GM23338 (cell line): ENCODE results near the gene TRA2A.

Source experiments
- CREB1 ChIP-seq: fragments of 250-450 bp; sonication (Bioruptor Pico); IDR thresholded peaks from 2 replicates; pipeline ENCODE4 v1.5.0; 2020; ENCODE audit warnings: low read depth, mild to moderate bottlenecking, moderate library complexity
- POLR2AphosphoS5 ChIP-seq: IDR thresholded peaks from 2 replicates; pipeline ENCODE4 v1.6.1; 2016; ENCODE audit warnings: antibody characterized with exemption, low read depth
- TF ChIP-seq, protein P1 (sequence below): IDR thresholded peaks from one replicate; pipeline ENCODE4 v1.6.1; 2018; ENCODE audit warnings: antibody characterized with exemption; ENCODE audit not compliant: unreplicated experiment
- TF ChIP-seq, protein P2 (sequence below), 2 experiments: fragments of 200-600 bp in 1 of 2; sonication (generic) in 1 of 2; conservative IDR thresholded peaks; 2 replicates each; pipeline versions ENCODE4 v1.5.1 to v1.6.1; 2016 to 2017; ENCODE audit warnings: antibody characterized with exemption in 2 of 2, low read depth in 2 of 2, mild to moderate bottlenecking in 2 of 2, moderate library complexity in 1 of 2

- TF ChIP-seq, protein P1, sequence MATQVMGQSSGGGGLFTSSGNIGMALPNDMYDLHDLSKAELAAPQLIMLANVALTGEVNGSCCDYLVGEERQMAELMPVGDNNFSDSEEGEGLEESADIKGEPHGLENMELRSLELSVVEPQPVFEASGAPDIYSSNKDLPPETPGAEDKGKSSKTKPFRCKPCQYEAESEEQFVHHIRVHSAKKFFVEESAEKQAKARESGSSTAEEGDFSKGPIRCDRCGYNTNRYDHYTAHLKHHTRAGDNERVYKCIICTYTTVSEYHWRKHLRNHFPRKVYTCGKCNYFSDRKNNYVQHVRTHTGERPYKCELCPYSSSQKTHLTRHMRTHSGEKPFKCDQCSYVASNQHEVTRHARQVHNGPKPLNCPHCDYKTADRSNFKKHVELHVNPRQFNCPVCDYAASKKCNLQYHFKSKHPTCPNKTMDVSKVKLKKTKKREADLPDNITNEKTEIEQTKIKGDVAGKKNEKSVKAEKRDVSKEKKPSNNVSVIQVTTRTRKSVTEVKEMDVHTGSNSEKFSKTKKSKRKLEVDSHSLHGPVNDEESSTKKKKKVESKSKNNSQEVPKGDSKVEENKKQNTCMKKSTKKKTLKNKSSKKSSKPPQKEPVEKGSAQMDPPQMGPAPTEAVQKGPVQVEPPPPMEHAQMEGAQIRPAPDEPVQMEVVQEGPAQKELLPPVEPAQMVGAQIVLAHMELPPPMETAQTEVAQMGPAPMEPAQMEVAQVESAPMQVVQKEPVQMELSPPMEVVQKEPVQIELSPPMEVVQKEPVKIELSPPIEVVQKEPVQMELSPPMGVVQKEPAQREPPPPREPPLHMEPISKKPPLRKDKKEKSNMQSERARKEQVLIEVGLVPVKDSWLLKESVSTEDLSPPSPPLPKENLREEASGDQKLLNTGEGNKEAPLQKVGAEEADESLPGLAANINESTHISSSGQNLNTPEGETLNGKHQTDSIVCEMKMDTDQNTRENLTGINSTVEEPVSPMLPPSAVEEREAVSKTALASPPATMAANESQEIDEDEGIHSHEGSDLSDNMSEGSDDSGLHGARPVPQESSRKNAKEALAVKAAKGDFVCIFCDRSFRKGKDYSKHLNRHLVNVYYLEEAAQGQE, result no peak
- TF ChIP-seq, protein P2, sequence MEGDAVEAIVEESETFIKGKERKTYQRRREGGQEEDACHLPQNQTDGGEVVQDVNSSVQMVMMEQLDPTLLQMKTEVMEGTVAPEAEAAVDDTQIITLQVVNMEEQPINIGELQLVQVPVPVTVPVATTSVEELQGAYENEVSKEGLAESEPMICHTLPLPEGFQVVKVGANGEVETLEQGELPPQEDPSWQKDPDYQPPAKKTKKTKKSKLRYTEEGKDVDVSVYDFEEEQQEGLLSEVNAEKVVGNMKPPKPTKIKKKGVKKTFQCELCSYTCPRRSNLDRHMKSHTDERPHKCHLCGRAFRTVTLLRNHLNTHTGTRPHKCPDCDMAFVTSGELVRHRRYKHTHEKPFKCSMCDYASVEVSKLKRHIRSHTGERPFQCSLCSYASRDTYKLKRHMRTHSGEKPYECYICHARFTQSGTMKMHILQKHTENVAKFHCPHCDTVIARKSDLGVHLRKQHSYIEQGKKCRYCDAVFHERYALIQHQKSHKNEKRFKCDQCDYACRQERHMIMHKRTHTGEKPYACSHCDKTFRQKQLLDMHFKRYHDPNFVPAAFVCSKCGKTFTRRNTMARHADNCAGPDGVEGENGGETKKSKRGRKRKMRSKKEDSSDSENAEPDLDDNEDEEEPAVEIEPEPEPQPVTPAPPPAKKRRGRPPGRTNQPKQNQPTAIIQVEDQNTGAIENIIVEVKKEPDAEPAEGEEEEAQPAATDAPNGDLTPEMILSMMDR (conservative IDR thresholded peaks at IDR 0.05; ENCODE audit: low read depth in 2 of 2), result no peak
- TF ChIP-seq CREB1 (CRISPR knock-in tag), result no peak
- no peak for TF ChIP-seq POLR2AphosphoS5
These were observed 62.4 kb downstream of the TRA2A start for GRCh38 chr7:23469150-23469960.
